Smooth muscle cell (in vitro differentiated cells): ENCODE measurements around the gene LIMS2. TPM values are rescaled to one million over a fixed set of nuclear protein-coding genes. Genes with fewer than 3 reads are reported as not detected.

Experiments
- DNase-seq: peaks from one replicate; lab custom pipeline; 2025; ENCODE audit not compliant: unreplicated experiment; lab: John Stamatoyannopoulos, UW
- H2AFZ ChIP-seq: fragments of 200-600 bp; sonication (generic); 2 replicates; pipeline ENCODE4 v1.6.0; 2016; ENCODE audit warnings: antibody characterized with exemption, low read depth, mild to moderate bottlenecking
- H3F3A ChIP-seq: fragments of 200-600 bp; sonication (generic); 2 replicates; pipeline ENCODE4 v1.6.0; 2017; ENCODE audit warnings: antibody characterized with exemption, low read depth
- H3K27ac ChIP-seq: fragments of 200-600 bp; sonication (generic); 2 replicates; pipeline ENCODE4 v1.5.1; 2016; ENCODE audit warnings: low read depth, mild to moderate bottlenecking
- H3K27me3 ChIP-seq: fragments of 200-600 bp; sonication (generic); 2 replicates; pipeline ENCODE4 v1.6.1; 2016; ENCODE audit warnings: low read depth, mild to moderate bottlenecking
- H3K36me3 ChIP-seq: fragments of 200-600 bp; sonication (generic); 2 replicates; pipeline ENCODE4 v1.5.1; 2016; ENCODE audit warnings: low read depth
- H3K4me1 ChIP-seq: fragments of 200-600 bp; sonication (generic); 2 replicates; pipeline ENCODE4 v1.5.1; 2016; ENCODE audit warnings: low read depth
- H3K4me2 ChIP-seq: fragments of 200-600 bp; sonication (generic); 2 replicates; pipeline ENCODE4 v1.6.0; 2016; ENCODE audit warnings: mild to moderate bottlenecking
- H3K4me3 ChIP-seq: fragments of 200-600 bp; sonication (generic); 2 replicates; pipeline ENCODE4 v1.5.1; 2016; ENCODE audit warnings: mild to moderate bottlenecking
- H3K79me2 ChIP-seq: fragments of 200-600 bp; sonication (generic); 2 replicates; pipeline ENCODE4 v1.6.0; 2016; ENCODE audit warnings: low read depth, mild to moderate bottlenecking
- H3K9ac ChIP-seq: fragments of 200-600 bp; sonication (generic); 2 replicates; pipeline ENCODE4 v1.6.0; 2016; ENCODE audit warnings: low read depth
- H3K9me3 ChIP-seq: fragments of 200-600 bp; sonication (generic); replicated peaks from 2 replicates; pipeline ENCODE4 v1.5.1; 2016; ENCODE audit warnings: low read depth
- H4K20me1 ChIP-seq: fragments of 200-600 bp; sonication (generic); 2 replicates; pipeline ENCODE4 v1.6.0; 2016; ENCODE audit warnings: low read depth
- WGBS: methylation state at CpG from one replicate; pipeline ENCODE4 v1.1.7; 2016; ENCODE audit warnings: low lambda C conversion rate; 5-methylcytosine and 5-hydroxymethylcytosine counted together
- polyA plus RNA-seq: library from polyadenylated mRNA; unstranded; fragments of >200 nt; fragmentation: Nextera tagmentation; extraction: Ambion mirVana; gene quantifications from 2 replicates; pipeline ENCODE4 v1.2.1, GENCODE V29; 2016
- total RNA-seq: library from RNA; depleted of rRNA; stranded (reverse); fragments of >200 nt; gene quantifications from 2 replicates; pipeline ENCODE4 v1.2.3, GENCODE V29; 2014
- TF ChIP-seq, protein P1 (sequence below): fragments of 200-600 bp; sonication (generic); IDR thresholded peaks from 2 replicates; pipeline ENCODE4 v1.5.1; 2017; ENCODE audit warnings: borderline replicate concordance, mild to moderate bottlenecking, antibody characterized with exemption; ENCODE audit not compliant: insufficient read depth, poor library complexity, severe bottlenecking

Gene LIMS2
- total and polyA plus RNA-seq, 2 experiments from 2014 or later: 8.4 to 22.3 TPM

GRCh38 chr2:127707890-127708648, 32.7 kb upstream of the LIMS2 start:
- DNase-seq: no peak
- Histone ChIP-seq H2AFZ (no peak overlapping the region), H3F3A (peaks cover 15% of the 10 kb centered on the region), H3K9ac (no peak overlapping the region), H3K4me2 (no peak overlapping the region), H4K20me1 (no peaks in the 10 kb centered on the region), H3K4me1 (peaks cover 3% of the 10 kb centered on the region), H3K27me3 (no peaks in the 10 kb centered on the region), H3K9me3 (no peaks in the 10 kb centered on the region), H3K4me3 (no peak overlapping the region), H3K79me2 (peaks cover 8% of the 10 kb centered on the region), H3K36me3 (peaks cover 4% of the 10 kb centered on the region), H3K27ac (no peak overlapping the region)
- WGBS: 90% methylated on average over 9 of the region's 9 CpGs
- TF ChIP-seq, protein P1, sequence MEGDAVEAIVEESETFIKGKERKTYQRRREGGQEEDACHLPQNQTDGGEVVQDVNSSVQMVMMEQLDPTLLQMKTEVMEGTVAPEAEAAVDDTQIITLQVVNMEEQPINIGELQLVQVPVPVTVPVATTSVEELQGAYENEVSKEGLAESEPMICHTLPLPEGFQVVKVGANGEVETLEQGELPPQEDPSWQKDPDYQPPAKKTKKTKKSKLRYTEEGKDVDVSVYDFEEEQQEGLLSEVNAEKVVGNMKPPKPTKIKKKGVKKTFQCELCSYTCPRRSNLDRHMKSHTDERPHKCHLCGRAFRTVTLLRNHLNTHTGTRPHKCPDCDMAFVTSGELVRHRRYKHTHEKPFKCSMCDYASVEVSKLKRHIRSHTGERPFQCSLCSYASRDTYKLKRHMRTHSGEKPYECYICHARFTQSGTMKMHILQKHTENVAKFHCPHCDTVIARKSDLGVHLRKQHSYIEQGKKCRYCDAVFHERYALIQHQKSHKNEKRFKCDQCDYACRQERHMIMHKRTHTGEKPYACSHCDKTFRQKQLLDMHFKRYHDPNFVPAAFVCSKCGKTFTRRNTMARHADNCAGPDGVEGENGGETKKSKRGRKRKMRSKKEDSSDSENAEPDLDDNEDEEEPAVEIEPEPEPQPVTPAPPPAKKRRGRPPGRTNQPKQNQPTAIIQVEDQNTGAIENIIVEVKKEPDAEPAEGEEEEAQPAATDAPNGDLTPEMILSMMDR: no peak

- Histone ChIP-seq H4K20me1 (no peaks in the 10 kb centered on the region), H3K27me3 (no peaks in the 10 kb centered on the region), H3K9ac (no peak overlapping the region), H3K27ac (no peak overlapping the region), H3K4me2 (no peak overlapping the region), H2AFZ (no peak overlapping the region), H3K4me1 (peaks cover 12% of the 10 kb centered on the region), H3K4me3 (no peak overlapping the region), H3K79me2 (peaks cover 16% of the 10 kb centered on the region), H3K36me3 (peaks cover 4% of the 10 kb centered on the region), H3K9me3 (no peaks in the 10 kb centered on the region), H3F3A (peaks cover 22% of the 10 kb centered on the region)
- no peak for DNase-seq
- TF ChIP-seq, protein P1: no peak
- WGBS: 95% methylated on average over 14 of the region's 14 CpGs
Measured at GRCh38 chr2:127706215-127706990, 31.1 kb upstream of the LIMS2 start.

DNA sequence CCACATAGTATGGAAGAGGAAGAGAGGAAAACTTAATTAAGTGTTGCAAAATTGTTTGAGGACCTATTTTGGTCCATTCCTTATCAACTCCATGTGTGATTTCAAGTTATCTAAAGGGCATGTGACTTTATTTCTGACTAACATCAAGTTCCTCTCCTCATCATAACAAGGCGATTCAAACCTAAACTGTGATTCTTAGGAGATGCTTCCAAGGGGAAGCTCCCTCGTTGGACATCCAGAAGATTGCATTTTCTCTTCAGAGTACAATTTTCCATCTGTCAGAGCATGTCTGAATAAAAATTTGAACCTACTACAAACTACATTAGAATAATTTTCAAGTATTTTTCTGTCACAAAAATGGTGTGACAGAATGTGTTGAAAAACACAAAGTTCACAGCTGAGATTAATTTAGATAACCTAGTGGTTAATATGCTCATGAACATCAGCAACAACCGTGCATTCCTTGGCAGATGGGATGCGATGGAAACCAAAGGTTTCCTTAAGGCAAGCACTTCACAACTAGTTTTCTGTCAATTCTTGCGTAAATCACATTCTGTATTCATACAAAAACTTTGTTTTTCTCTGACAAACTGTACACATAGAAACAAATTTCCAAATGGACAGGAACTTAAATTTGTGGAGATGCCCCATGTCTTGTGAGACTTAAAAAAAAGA, 30.2 kb upstream of the LIMS2 start:
- Histone ChIP-seq H3K9ac (no peak overlapping the region), H3K36me3 (peaks cover 4% of the 10 kb centered on the region), H3K9me3 (no peaks in the 10 kb centered on the region), H4K20me1 (no peaks in the 10 kb centered on the region), H3K79me2 (peaks cover 16% of the 10 kb centered on the region), H3K4me1 (peaks cover 17% of the 10 kb centered on the region), H3K27ac (no peak overlapping the region), H3F3A (peaks cover 22% of the 10 kb centered on the region), H3K27me3 (no peaks in the 10 kb centered on the region), H3K4me2 (no peak overlapping the region), H3K4me3 (no peak overlapping the region), H2AFZ (no peak overlapping the region)
- no peak for DNase-seq
- WGBS: 92% methylated on average over 5 of the region's 5 CpGs
- TF ChIP-seq, protein P1: no peak
